Stimulated activated CD4-positive, alpha-beta T cell treated with anti-CD3 and anti-CD28 coated beads, Interleukin-1b, Interleukin-23, amount 100 ng/mL, for 4 hours (primary cell): ENCODE measurements around the gene PPP1R3G.

Source experiments
- DNase-seq, 2 donors: peaks; one replicate each; pipeline ENCODE4 v3.0.0-alpha.2; 2020; ENCODE audit warnings: low read depth in 2 of 2

The PPP1R3G gene

DNA sequence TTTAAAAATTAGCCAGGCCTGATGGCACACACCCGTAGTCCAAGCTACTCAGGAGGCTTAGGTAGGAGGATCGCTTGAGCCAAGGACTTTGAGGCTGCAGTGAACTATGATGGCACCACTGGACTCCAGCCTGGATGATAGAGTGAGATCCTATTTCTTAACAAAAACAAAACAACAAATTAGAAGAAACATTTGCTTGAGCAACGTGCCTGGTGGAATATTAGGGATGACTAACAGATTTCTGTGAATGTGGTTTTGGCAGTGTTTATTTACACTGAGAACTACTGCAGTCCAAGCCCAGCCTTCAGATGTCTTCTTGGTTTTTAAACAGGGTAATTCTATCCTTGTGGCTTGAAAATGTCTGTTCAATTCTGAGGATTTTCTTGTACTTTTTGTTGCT lies 9.2 kb downstream of the PPP1R3G start:
- no peak for DNase-seq

DNA sequence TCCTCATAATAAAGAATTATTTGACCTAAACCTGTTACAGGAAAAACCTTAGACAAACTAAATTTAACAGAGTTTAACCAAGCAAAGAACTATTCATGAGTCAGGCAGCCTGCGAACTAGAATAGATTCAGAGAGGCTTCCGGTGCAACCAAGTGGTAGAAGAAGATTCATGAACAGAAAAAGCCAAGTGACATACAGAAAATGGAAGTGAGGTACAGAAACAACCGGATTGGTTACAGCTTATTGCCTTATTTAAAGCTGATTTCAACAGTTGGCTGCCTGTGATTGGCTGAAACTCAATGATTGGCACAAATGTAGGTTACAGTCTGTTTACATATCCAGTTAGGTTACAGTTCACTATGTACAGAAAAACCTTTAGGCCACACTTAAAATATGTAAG lies 10.1 kb downstream of the PPP1R3G start:
- no peak for DNase-seq

DNA sequence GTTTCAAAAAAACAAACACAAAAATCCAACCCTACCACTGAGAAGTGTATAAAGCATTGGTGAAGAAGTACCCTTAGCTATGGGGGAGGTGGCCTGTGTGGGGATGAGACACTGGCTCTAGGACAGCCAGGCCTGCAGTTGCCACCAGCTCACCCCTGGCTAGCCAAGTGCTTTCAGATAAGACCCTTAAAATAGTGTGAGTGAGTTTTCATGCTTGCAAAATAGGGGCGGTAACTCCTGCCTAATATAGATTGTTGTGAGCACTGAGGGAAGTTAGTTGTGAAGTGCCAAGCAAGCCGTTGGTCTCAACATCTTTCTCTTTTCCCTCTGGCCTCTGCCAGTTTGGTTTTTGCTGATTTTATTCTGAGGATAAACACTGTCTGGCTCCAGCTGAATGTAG lies 11.3 kb downstream of the PPP1R3G start:
- DNase-seq, result no peak

DNA sequence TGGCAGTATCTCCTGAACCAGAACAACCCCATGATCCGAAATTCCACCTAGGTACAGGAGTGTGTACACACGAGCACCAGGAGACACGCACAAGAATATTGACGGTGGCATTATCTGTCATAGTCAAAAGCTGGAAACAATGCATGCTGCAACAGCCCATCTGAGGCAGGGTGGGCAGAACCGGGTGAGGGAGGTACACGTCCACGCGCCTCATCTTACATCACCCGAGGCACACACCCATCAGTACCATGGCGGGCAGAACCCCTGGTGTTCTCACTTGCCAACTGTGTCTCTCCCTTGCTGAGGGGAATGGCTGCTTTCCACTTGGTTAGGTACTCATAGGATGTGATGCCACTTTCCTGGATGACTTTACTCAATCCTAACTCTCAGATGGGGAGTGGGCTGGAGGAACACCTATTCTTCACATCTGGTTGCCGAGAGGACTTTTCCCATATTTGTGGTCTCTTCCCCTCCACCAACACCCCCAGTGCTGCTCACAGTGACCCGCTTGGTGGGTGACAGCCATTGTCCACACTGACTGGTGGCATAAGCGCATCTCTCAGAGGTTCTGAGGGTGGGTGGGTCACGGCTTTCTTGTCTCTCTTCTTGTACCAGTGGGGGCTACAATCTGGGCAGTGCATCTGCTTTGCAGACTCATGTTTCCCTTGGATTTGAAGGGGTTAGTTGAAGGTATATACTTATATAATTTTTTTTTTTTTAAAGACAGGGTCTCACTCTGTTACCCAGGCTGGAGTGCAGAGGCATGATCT lies 13.5 kb downstream of the PPP1R3G start:
- no peak for DNase-seq

DNA sequence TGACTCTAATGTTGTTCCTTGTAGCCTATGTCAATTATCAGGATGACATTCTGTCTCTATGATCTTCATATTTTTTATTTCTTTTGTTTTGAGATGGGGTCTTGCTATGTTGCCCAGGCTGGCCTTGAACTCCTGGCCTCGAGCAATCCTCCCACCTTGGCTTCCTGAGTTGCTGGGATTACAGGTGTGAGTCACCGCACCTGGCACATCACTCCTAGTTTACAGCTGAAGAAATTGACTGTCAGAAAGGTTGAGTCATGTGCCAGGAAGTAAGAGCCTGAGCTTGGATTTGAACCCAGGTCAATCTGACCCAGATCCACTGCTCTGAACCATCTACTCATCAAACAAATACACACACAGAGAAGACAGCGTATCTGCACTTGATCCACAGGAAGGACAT lies 14.4 kb downstream of the PPP1R3G start:
- DNase-seq, result no peak

DNA sequence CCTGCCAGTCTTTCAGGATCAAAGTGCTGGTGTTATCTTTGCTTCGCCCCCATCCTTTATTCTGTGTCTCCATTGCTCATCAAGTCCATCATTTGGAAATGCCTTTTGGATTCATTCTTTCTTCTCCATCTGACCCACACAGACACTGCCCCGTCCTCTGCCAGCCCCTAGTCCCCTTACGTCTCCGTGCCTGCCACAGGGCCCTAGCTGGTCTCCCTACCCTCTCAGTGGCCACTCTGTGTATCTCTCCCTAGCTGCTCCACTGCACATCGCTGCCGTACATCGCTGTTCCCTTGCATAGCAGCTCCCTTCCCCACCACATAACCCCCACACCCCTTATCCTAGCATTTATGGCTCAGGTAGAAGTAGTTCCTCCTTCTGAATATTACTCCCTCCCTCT lies 15.7 kb downstream of the PPP1R3G start:
- DNase-seq, result no peak

DNA sequence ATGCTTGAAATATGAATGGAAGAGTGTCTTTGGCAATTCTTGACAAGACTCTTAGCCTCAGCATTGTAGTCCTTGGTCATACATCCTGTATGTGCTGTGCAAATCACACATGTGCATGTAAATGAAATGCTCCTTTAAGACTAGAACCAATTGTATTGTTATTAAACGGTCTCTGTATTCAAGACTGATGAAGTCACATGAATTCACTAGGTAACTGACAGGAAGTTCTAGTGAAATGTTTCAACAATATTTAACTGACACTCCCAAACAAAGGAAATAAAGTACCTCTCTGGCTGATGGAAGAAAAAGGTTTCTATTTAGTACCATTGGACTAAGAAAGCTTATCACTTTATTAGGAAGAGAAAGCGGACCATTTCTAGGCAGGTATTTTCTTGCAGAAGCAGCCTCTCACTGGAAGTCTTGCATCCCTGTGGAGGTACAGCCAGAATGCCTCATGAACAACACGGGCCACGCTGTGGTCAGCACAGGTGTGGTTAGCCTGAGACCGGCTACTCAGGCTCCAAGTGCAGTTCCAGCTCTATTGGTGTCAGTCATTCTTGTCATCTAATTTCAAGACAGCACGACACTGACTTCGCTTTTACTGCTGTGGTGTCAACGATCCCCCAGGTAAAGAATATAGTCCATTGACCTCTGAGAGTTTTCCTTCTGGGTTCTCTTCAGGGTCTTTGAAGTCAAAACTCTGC lies 17.3 kb downstream of the PPP1R3G start:
- DNase-seq, result no peak

DNA sequence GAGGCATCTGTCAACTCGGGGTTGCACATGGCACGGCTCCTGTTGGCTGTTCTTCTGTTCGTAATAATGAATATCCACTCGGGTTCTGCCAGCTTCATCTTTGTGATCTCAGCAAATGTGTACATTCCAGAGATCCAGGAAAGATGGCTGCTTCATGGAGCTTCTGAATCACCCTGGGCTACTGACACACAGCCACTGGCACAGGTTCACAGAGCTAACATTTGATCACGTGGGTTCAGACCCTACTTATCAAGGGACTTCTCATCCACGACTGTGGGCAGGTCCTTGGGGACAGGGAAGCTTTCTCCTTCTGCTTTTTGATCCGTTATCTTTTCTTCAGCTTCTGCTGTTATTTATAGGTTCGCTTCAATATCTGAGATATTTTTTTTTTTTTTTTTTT lies 18.1 kb downstream of the PPP1R3G start:
- DNase-seq, result no peak

DNA sequence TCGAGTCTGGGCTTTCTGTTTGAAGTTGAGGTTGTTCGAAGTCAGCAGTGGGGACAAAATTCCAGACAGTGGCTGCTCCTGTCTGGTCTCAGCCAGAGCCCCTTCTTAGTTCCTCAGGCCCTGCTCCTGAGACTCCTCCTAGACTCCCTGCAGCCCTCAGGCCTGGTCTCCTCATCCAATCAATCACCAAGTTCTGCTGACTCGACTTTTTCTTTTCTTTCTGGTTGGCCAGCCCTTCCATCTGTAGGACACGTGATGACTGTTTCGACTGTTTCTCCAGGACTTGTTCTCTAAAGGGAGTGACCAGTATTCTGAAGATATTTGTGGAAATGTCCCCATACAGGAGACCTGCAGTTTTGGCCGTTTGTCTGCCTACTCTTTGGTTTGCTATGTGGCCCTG lies 19.5 kb downstream of the PPP1R3G start:
- no peak for DNase-seq

DNA sequence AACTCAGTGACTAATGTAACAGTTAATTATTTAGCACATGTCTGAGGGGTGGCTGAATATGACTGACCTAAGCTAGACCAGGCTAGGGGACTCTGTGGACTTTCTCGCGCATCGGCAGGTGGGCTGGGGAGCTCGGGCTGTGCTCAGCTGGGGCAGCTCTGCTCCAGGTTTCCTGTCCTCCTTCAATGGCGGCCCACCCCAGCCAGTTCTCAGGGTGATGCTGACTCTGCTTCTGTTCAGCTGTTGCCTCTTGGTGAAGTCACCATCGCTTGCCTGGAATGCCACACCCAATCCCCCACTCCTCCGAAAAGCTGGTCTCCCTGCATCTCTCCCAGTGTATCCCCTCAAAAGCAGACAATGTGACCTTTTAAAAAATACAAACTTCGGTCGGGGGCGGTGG lies 20.0 kb downstream of the PPP1R3G start:
- DNase-seq, result no peak

DNA sequence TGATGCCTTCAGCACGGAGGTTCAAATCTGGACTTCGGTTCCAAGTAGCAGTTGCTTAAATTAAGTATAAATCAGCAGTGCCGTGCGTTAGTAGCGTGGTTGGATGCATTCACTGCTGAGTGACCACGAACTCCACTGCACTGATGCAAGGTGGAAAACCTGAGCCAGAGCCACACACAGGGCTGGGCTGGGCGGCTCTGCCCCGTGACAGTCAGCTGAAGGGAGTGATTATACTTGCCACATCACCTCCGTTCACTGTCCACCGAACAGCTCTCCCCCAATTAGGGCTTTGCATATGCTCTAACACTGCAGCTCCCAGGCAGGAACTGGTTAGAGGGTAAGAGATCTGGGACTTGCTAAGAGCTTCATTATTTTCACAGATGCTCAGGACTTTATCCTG lies 22.2 kb downstream of the PPP1R3G start:
- DNase-seq, result no peak

DNA sequence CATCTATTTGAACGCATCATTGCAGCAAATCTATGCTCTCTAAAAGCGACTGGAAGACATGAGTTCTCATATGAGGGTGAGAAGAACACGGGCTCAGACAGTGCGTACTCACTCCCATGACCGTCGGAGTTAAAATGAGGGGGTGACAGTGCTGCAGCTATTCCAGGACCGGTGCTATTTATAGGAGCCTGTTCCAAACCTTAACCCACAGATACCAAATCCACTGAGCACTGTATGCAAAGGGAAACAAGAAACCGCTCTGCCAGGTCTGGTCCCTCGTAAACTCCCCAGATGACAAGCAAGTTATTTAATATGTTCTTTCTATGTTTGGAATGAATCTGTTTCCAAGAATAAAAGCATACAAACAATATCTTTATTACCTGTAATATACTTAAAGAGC lies 22.9 kb downstream of the PPP1R3G start:
- DNase-seq, result no peak

DNA sequence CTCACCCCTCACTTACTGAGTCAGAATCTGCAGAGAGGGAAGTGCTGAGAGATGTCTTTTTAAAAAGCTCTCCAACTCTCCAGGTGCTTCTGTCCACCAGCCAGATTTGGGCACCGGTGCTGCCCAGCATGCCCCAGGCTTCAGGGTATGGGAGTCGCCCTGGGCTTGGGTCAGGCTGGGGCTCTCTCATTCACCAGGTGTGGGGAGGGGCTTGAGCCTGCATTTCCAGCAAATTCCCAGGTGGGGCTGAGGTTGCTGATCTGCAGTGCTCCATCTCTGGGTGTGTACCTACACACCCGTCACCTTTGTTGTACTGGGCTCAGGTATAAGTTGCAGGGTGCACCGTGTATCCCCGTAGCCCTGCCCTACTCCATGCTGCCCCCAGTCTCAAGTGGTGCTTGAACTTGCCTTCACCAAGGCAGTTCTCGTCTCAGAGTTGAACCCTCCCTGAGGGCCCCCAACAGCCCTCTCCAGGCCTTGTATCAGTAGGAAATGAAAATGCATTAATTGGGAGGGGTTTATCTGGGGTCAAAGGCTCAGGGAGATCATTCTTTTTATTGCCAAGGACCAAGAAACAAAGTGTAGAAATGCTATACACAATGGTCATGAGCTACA lies 23.5 kb downstream of the PPP1R3G start:
- DNase-seq, result no peak

DNA sequence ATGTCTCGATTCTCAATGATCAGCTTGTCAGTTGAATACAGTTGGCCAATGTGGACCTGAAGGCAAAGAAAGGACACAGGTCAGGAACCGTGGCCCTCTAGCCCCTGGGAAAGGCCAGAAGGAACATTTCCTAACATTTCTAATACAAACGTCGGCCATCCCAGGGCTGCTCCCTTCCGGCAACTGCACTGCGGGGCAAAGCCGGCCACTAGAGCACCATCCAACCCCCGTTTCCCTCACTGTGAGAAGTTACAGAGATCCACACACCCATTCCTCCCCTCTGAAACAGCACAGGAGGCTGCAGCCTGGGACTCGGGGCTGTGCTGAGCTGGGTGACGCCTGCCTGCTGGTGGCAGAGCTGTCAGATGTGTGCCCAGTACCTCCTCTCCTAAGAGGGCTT lies 24.3 kb downstream of the PPP1R3G start:
- no peak for DNase-seq

DNA sequence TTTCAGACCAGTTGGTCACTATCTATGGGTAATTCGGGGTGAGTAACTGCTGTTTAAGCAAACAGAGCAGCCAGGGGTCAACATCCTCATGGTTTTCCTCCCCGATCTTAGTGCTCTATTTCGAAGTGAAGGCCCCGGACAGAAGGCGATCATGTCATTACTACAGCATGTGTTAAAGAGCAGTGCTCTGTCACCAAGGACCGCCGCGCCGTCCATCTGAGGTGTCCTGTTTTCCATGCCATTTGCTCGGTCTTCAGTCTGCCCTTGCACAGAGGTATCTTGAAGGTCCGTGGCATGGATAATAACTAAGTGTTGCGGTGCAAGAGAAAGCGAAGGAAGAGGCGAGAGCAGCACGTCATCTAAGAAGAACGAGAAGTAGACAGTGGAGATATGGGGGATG lies 25.1 kb downstream of the PPP1R3G start:
- no peak for DNase-seq

DNA sequence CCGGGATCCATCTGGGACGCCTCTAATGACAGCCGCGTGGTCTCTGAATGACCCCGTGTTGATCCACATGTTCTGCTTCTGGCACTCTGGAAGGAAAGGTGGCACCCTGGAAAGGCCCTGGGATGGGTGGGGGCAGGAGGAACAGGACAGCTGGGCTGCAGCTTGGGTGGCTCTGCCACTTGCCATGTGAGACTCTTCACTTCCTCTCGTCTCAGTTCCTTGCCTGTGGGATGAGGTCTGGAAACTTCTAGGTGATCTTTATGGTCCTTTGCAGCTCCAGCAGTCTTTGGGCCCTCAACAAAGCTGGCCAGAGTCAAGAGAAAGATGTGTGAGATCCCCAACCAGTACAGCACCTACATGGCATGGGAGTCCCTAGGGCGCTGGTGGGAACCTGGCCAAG lies 26.5 kb downstream of the PPP1R3G start:
- no peak for DNase-seq

DNA sequence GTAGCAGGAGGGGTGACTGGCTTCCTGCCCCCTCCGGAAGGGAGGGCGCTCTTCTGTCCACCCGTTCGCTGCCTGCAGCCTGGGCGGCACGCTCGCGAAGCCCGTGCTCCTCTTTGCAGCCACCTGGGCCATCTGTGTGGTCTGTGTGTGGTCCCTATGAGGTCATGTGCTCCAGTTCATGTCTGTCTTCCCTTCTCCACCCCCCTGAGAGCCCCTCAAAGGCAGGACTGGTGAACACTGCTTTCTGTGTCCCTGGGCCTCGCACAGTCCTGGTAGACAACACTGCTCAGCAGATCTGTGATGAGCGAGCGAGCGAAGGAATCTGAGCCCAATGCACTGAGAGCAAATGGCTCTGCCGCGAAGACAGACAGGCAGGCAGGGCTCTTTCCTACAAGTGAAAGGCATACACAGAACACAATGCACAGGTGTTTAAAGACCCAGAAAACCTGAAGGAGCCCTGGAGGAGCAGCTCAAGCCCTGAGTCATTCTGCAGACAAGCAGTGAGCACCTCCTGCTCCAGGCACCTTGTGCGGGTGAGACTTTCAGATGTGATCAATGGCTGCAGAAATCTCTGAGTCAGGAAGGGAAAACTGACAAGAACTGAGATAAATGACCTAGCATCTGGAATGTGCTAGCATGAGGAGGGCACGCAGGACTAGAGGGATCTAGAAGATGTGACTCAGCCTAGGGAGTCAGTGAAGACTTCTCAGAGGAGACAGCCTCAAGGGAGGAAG lies 27.1 kb downstream of the PPP1R3G start:
- DNase-seq, result no peak

DNA sequence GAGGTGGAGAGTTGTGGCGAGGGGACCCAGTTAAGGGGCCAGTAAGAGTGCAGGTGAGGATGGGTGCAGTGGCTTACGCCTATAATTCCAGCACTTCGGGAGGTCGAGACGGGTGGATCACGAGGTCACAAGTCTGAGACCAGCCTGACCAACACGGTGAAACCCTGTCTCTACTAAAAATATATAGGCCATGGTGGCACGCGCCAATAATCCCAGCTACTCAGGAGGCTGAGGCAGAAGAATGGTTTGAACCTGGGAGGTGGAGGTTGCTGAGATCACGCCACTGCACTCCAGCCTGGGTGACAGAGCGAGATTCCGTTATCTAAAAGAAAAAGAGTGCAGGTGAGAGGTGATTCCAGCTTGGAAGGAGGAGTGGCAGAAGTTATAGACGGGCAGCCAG lies 28.0 kb downstream of the PPP1R3G start:
- DNase-seq, result no peak

DNA sequence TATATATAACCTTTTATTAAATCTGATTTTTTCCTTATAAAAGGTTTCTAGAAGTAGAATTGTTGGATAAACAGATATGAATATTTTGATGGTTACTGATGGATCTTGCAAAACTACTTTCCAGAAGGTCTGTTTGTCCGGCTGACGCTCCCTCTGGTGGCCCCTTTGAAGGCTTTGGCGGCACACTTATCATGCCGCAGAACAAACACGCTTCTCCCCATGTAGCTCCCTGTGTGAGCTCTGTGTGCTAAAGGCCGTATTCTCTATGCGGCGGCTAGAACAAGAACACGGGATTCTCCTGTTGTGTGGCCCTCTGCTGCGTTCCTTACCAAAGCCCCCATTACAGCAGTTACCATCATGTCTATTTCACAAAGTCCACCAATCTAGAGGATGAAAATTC lies 30.0 kb downstream of the PPP1R3G start:
- no peak for DNase-seq

DNA sequence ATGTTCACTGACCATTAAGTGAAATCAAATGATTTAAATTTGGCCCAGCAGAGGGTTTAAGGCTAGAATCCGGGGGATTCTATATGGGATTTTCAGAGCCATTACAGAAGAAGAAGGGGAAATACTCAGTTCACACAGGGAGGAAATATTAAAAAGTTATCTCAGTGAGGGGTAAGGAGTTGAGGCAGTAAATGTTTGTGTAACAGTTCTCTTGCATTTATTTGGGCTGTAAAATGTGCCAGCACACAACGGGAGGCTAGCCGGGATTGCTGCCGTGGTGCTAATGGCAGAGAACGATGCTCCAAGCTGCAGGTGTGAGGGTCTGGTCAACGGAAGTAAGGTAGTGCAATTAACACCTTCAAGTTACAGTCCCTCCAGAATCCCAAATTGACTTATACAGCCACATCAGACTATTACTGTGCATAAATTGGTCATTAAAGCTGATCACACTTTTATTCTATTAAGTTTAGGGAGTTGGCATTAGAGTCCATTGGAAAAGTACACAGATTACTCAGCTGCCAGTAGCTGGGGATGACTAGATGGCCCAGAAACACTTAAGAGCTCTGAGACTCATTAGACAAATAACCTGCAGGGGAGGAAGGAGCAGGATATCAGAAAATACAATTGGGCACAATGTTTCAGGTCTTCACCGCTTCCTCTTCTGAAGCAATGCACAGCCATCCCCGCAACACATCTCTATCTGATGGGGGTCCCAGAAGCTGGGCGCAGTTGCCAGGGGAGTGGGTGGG lies 31.3 kb downstream of the PPP1R3G start:
- DNase-seq, result no peak

DNA sequence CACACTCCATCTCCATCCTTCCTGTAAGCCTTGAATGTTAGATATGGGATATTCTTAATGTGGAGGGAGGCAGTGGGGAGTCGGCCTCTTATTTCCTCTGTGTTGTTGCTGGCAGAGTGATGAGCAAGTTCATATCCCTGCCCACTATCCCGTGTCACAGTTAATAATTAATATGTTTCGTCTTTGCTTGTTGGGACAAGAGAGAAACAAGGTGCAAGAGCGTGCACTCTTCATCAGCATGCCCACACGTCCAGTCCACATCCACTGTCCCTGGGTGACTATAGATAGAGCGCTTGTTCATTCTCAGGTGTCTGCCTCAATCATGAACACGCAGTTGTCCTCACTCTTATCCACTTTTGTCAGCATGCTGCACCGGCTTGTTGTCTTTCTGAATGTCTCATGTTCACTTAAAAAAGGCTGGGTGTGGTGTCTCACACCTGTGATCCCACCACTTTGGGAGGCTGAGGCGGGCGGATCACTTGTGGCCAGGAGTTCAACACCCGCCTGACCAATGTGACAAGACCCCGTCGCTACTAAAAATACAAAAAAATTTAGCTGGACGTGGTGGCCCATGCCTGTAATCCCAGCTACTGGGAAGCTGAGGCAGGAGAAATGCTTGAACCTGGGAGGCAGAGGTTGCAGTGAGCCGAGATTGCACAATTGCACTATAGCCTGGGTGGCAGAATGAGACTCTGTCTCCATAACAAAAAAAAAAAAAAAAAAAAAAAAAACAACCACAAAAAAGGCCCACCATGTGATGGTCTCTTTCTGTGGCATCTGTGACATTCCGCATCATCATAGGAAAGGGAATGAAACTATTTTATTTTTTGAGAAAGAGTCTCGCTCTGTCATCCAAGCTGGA lies 34.2 kb downstream of the PPP1R3G start:
- no peak for DNase-seq
